Femur (tissue), 1 donor: ENCODE measurements around the gene PPP2R3A.
"Not testable (repeated sequence)": the region's sequence is repeated elsewhere in the genome, so short reads cannot be mapped to it uniquely, and the experiment has no call there.

ENCODE experiments used
- DNase-seq: peaks from one replicate; pipeline ENCODE4 v3.0.0-alpha.2; 2017

The PPP2R3A gene

DNA sequence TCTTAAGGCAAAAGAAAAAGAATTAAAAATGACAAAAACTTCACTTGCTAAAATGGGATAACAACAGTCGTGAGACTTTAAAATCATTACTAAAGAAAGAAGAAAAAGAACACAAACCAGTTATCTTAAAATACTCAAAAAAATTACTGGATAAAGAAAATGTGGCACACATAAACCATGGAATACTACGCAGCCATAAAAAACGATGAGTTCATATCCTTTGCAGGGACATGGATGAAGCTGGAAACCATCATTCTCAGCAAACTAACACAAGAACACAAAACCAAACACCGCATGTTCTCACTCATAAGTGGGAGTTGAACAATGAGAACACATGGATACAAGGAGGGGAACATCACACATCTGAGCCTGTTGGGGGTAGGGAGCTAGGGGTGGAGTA, 202.7 kb downstream of the PPP2R3A start:
- DNase-seq, result not testable (repeated sequence)

- DNase-seq, result no peak
These were observed 205.6 kb downstream of the PPP2R3A start for GRCh38 chr3:136171097-136171542.

GRCh38 chr3:136173939-136174490, 208.5 kb downstream of the PPP2R3A start:
- no peak for DNase-seq

GRCh38 chr3:136177876-136178275, 212.3 kb downstream of the PPP2R3A start:
- DNase-seq, result no peak

GRCh38 chr3:136181741-136182140, 216.2 kb downstream of the PPP2R3A start:
- no peak for DNase-seq

DNA sequence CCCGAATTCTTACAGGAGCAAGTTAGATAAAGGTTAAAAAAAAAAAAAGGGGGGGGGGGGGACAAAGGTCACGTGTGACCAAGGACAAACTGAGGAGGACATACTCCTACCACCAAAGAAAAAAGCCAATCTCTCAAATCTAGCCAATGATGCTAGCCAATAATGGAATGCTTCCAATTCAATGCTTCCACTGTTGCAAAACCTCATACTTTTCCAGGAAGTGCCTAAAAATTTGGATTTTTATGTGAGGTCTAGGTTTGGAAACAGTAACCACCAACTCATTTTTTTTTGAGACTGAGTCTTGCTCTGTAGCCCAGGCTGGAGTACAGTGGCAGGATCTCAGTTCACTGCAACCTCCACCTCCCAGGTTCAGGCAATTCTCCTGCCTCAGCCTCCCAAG, 219.2 kb downstream of the PPP2R3A start:
- DNase-seq, result no peak

DNA sequence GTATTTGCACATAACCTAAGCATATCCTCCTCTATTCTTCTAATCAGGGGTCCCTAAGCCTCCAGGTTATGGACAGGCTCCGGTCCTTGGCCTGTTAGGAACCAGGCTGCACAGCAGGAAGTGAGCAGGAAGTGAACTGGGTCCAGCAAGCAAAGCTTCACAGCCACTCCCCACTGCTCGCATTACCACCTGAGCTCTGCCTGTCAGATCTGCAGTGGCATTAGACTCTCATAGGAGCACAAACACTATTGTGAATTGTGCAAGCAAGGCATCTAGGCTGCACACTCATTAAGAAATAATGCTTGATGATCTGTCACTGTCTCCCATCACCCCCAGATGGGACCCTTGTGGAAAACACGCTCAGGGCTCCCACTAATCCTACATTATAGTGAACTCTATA, 220.8 kb downstream of the PPP2R3A start:
- DNase-seq, result no peak

DNA sequence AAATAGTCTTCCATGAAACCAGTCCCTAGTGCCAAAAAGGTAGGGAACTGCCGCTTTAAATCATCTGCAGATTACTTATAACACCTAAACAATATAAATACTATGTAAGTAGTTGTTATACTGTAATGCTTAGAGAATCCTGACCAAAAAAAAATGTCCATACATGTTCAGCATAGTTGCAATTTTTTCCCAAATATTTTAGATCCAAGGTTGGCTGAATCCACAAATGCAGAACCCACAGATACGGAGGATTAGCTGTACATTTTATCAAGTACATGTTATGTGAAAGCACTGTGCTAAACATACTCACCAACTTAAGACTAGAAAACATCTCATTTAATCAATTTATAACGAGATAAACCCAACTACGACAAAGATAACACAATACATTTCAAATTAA, 221.3 kb downstream of the PPP2R3A start:
- no peak for DNase-seq

DNA sequence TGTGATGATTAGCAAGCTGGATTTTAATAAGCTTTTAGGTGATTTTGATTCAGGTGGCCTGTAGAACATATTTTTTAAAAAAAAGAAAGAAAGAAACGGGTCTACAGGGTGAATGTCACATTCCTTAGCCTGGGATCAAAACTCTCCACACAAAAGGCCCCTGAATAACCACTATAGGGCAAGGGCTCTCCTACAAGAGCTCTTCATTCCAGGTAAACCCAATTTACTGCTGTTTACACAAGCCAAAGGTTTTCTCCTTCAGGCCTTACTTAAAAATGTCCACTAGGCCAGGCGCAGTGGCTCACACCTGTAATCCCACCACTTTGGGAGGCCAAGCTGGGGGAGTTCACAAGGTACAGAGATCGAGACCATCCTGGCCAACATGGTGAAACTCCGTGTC, 222.3 kb downstream of the PPP2R3A start:
- DNase-seq, result no peak

DNA sequence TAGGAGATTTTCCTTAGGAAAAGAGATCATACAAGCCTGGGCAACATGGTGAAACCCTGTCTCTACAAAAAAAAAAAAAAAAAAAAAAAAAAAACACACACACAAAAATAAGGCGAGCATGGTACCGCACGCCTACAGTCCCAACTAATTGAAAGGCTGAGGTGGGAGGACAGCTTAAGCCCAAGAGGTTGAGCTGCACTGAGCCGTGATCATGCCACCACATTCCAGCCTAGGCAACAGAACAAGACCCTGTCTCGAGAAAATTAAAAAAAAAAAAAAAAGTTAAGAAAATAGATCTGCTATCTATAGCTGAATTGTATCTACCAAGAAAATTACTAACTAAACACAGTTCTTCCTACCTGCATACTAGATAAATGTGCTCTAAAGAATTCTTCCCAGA, 223.5 kb downstream of the PPP2R3A start:
- DNase-seq, result no peak

GRCh38 chr3:136189859-136190617, 224.5 kb downstream of the PPP2R3A start:
- no peak for DNase-seq

GRCh38 chr3:136192195-136192594, 226.7 kb downstream of the PPP2R3A start:
- DNase-seq, result not testable (repeated sequence)

GRCh38 chr3:136192831-136193230, 227.3 kb downstream of the PPP2R3A start:
- no peak for DNase-seq

- no peak for DNase-seq
These were observed 227.9 kb downstream of the PPP2R3A start for GRCh38 chr3:136193278-136194054.

GRCh38 chr3:136194409-136195257, 229.1 kb downstream of the PPP2R3A start:
- peak; percentile 36 for DNase-seq

- DNase-seq, result no peak
These were observed 229.9 kb downstream of the PPP2R3A start for GRCh38 chr3:136195258-136196063.

DNA sequence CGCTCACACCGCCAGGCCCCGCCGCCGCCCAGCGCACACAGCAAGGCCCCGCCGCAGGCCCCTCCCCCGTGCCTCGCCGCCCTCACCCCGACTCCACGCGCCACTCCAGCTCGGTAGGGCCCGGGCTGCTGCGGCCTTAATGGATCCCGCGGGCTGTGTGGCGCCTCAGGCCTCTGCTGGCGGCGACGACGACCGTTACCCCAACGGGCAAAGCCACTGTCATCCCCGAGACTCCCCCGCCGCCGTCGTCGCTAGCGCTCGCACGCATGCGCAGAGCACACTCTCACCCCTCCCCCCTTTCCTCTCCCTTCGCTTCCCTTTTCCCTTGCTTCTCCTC, 230.5 kb downstream of the PPP2R3A start, which contains the start of gene MSL2:
Gene MSL2, minus strand, starts transcription at position 272 of the 337 bp plus-strand sequence. CDS start 1,222 bp downstream, outside the sequence.
- peak; percentile 89 for DNase-seq

DNA sequence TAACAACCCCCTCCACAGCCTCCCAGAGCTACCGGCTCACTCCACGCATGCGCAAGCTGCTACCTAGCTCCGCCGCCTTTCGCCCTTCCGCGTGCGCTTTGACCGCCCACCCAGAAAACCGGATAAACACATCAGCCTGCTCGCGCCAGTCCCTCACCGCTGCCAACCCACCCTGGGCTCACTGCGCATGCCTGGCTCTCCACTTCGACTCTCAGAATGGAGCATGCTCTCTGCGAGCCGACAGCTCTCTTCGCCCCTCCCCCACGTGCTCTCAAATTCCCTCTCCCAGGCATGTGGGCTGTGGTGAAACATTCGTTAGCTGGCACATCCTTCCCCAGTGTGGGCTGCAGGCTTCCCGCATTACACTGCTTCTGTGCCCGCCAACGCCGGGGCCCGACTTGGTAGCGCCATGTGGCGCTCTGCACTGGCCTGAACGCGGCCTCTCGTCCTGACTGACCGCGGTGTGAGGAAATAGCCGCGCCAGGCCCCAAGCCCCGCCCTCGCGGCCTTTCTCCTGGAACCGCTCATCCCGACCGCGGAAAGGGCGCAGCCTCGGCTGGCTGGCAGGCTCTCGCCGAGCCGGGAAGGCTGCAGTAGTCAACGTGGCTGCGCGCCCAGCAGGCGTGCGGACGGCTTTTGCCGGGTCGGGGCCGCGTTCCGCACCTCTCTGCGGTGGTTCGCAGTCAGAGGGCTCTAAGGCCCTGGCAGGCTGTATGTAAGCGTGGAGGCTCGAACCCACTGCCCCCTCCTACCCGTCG, 231.1 kb downstream of the PPP2R3A start:
- peak; percentile 100 for DNase-seq

- DNase-seq, result no peak
These were observed 231.7 kb downstream of the PPP2R3A start for GRCh38 chr3:136197159-136197793.
